GM18517 (cell line): ENCODE data around the gene CCDC71L.

Source experiments
- ATAC-seq: cut with Tn5 transposase; IDR thresholded peaks from one replicate; pipeline ENCODE4 v1.9.1; 2021; ENCODE audit warnings: mild to moderate bottlenecking, moderate library complexity; ENCODE audit not compliant: unreplicated experiment

Gene CCDC71L

DNA sequence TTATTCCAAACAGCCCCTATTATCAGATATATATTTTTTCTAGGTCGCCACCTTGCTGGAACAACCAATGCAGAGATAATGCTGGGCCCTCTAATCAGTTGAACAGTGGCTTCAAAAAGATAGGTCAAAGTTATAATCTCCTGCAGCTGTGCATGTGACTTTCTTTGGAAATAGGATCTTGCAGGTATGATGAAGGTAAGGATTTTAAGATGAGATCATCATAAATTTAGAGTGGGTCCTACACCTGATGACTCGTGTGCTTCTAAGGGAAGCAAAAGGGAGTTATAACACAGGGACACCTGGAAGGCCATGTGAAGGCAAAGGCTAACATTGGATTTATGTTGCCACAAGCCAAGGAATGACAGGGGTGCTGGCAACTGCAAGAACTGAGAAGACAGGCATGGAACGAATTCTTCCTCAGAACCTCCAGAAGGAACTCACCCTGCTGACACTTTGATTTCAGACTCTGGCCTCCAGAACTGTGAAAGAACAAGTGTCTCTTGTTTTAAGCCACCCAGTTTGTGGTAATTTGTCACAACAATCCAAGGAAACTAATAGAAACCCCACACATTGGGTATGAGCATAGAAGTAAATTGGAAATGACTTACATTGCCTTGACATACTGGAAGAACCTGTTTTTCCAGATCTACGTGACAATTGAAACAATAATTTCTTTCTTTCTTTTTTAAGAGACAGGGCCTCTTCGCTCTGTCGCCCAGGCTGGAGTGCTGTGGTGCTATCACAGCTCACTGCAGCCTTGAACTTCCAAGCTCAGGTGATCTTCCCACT is 34.4 kb downstream of the CCDC71L start:
- no peak for ATAC-seq

GRCh38 chr7:106625678-106626301 is 35.2 kb downstream of the CCDC71L start:
- no peak for ATAC-seq

DNA sequence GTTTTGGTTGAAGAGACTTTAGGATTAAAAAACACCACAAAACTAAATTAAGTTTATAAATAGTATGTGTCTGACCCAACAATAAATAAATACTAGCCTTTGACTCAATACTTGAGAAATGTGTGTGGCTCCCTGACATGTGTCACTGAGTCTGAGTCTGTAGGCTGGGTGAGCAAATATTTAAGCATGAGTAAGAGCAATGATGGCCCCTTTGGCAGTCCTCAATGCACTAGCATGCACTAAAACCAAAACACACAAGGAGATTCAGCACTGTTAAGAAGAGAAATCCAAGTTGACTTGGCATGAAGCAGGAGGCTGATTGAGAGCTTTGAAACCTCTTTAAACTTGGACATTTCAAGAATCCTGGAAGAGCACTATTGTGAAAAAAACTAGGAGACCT is 37.1 kb downstream of the CCDC71L start:
- ATAC-seq: no peak

- ATAC-seq: no peak
Measured at GRCh38 chr7:106623315-106623660, 37.7 kb downstream of the CCDC71L start.

DNA sequence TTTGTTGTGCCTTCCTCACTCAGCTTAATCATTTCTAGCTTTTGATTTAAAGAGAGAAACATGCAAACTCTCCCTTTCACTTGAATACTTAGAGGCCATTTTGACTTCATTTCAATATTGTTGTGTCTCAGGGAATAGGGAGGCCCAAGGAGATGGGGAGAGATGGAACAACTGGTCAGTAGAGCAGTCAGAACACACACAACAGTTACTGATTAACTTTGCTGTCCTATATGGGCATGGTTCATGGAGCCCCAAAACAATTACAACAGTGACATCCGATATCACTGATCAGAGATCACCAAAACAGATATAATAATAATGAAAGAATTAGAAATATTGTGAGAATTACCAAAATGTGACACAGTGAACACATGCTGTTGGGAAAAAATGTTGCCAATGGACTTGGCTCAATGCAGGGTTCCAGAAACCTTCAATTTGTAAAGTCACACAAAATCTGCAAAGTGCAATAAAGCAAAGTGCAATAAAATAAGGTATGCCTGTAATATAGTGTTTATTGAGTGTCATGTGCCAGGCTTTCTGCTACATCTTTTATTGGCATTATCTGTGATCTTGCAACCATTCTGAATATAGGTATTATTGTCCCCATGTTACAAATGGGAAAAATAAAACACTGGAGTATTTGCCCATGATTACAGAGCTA is 38.2 kb downstream of the CCDC71L start:
- ATAC-seq: no peak

DNA sequence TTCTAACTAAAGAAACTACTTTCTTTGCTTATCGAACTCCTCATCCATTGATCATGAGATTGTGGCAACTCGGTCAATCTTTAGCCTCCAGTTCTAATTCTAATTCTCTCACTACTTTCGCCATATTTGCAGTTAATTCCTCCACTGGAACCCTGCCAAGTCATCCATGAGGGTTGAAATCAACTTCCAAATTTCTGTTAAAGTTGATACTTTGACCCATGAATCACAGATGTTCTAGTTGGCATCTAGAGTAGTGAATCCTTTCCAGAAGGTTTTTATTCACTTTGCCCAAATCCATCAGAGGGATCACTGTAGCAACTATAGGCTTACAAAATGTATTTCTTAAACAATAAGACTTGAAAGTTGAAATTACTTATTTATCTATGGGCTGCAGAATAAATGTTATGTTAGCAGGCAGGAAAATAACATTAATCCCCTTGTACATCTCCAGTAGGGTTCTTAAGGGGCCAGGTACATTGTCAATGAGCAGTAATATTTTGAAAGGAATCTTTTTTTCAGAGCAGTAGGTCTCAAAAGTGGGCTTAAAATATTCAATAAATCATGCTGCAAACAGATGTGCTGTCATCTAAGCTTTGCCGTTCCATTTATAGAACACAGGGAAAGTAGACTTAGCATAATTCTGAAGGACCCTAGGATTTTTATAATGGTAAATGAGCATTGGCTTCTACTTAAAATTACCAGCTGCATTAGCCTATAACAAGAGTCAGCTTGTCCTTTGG is 39.4 kb downstream of the CCDC71L start:
- ATAC-seq: no peak

GRCh38 chr7:106620676-106621075 is 40.3 kb downstream of the CCDC71L start:
- no peak for ATAC-seq

- ATAC-seq: no peak
Measured at GRCh38 chr7:106620034-106620433, 40.9 kb downstream of the CCDC71L start.

DNA sequence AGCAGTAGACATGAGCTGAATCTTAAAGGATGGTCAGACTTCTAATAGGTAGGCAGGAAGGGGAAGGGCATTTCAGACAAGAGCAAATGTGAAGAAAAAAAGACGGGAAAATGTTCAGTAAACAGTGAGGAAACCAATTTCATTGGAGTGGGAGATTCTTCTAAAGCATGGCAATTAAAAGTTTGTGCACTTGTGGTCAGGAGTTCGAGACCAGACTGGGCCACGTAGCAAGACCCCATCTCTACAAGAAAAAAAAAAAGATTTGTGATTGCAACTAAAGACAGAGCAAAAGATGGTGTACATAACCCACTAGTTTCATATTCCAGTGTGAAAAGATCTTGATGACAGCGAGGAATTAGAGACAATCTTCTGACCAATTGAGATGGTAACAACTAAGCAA is 41.7 kb downstream of the CCDC71L start:
- no peak for ATAC-seq

DNA sequence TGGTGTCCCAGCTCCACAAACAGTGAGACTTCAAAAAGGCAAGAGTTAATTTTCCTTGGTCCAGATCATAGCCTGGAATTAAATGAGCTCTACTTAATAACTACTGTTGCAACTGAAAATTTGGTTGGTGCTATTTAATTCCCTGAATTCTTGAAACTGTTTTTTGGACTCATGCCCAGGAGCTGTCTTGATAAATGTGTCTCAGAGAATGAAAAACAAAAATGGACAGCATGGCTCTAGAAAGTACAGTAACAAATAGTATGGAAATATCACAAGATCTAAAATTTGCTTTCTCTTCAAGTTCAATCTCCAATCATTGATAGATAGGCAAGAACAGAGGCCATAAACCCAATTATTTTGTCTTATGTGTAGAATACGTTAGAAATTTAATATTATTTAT is 42.5 kb downstream of the CCDC71L start:
- no peak for ATAC-seq

GRCh38 chr7:106617860-106618259 is 43.1 kb downstream of the CCDC71L start:
- no peak for ATAC-seq

DNA sequence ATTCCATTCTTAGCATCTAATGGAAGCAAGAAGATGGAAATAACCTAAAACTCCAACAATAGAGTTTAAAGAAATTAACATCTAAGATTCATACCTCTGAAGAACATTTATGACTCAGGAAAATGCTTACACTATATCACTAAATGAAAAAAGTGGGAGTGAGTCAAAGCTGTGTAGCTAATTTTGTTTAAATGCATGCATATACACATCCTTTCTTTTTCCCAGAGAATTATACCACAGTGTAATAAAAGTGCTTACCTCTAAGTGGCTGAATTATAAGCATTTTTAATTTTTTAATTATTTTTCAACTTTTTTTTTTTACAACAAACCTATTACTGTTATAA is 44.3 kb downstream of the CCDC71L start:
- no peak for ATAC-seq

DNA sequence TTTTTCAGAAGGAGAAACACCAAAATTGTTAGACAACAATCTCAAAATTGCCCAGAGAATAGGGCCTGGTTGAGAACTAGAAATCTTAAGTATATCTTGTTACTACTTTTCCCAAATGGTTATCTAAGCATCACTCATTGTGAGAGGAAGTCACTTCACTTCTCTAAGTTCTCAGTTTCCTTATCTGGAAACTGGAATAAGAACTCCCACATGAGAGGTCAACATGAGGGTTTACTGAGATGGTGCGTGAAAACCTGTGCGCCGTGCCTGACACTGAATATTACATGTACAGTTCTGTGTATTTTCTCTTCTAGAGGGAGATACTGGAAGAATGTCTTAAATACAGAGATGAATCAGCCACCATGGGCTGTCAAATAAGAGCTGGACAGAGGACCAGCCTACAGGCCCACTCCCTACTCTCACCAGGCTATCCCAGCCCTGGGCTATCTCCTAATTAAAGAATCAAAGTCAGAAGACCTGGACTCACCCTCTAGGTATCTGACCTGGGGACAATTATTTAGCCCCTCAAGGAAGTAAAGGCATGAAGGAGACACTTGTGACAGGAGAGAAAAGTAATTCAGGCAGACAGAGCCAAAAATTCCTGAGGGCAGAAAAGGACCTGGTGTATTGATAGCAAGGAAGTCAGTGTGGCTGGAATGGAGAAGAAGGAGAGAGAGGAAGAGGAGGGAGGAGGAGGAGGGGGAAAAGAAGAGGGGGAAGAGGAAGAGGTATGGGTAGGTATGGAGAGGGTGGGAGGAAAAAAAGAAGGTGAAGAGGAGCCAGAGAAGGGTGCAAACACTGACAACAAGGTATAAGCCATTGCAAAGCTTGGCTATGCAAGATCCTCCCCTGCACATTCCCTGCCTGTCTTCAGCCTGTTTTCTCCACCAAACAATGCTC is 44.9 kb downstream of the CCDC71L start:
- ATAC-seq: no peak

DNA sequence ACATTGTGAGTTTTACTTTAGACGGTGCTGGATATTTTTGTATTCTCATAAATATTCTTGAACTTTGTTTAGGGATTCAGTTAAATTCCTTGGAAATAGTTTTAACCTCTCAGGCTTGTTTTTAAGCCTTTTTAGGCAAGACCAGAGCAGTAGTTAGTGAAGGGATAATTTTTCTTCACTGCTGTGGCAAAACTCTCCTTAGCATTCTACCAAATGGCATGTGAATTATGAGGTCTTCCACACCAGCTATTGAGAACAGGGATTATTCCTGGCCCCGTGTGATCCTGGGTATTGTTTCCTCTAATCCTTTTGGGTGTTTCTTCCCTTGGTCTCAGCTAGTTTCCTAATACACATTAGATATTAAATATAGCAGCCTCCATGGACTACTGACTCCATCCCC is 46.2 kb downstream of the CCDC71L start:
- ATAC-seq: no peak

GRCh38 chr7:106613848-106614560 is 47.0 kb downstream of the CCDC71L start:
- ATAC-seq: no peak

- ATAC-seq: no peak
Measured at GRCh38 chr7:106613279-106613678, 47.7 kb downstream of the CCDC71L start.

GRCh38 chr7:106612432-106612831 is 48.5 kb downstream of the CCDC71L start:
- ATAC-seq: no peak

GRCh38 chr7:106611911-106612310 is 49.0 kb downstream of the CCDC71L start:
- ATAC-seq: no peak

- ATAC-seq: no peak
Measured at GRCh38 chr7:106610996-106611886, 49.7 kb downstream of the CCDC71L start.
